KOPT-K1 (cell line): ENCODE results near the gene NUBP2.

Source experiments
- H3K27ac ChIP-seq: fragments of 200-600 bp; sonication (generic); 2 replicates; pipeline ENCODE4 v1.5.1; 2016; ENCODE audit warnings: antibody characterized with exemption, mild to moderate bottlenecking, low read depth, low read length; ENCODE audit not compliant: poor library complexity, severe bottlenecking
- H3K36me3 ChIP-seq: fragments of 200-600 bp; sonication (generic); 2 replicates; pipeline ENCODE4 v1.5.1; 2017; ENCODE audit warnings: antibody characterized with exemption, mild to moderate bottlenecking, low read length, moderate library complexity; ENCODE audit not compliant: insufficient read depth
- H3K9me3 ChIP-seq: fragments of 200-600 bp; sonication (generic); 2 replicates; pipeline ENCODE4 v1.5.1; 2017; ENCODE audit warnings: antibody characterized with exemption, low read length, mild to moderate bottlenecking; ENCODE audit not compliant: insufficient read depth, poor library complexity, severe bottlenecking

NUBP2 gene, protein sequence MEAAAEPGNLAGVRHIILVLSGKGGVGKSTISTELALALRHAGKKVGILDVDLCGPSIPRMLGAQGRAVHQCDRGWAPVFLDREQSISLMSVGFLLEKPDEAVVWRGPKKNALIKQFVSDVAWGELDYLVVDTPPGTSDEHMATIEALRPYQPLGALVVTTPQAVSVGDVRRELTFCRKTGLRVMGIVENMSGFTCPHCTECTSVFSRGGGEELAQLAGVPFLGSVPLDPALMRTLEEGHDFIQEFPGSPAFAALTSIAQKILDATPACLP

DNA sequence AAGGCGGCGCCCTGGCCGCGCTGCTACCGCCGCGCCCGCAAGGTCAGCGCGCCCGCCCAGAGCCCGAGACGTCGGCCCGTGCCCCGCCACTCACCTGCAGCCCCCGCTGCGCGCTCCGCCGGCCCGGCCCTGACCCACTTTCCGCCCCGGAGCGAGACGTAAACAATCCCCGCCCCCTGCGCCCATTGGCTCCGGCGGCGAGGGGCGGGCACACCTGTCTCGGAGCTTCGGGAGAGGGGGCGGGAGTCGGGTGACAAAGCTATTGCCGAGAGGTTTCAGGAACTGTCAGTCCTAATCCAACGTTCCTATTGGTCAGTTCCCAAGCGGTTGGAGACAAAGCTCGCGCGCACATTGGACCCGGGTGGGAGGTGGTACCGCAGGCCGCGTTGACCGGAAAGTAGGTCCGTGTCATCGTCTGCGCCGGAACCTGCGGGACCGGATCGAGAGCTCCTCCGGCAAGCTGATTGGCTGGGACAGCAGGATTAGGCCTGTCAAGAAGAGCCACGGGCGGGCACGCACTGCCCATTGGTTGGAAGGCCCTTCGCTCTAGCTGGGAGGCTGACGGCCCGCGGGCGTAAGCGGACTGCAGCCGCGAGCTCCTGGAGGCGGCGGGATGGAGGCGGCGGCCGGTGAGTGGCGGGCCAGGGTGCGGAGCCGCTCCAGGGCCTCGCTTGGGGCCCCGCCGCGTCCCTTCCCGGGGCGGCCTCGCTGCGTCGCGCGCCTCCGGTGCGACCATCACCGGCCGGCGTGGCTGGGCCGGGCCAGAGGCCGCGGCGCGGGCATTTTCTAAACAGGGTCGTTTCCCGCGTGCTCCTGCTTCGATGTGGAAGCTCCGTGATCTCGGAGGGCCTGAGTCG lies at the start of gene NUBP2, which contains the start of gene SPSB3:
TSS of gene NUBP2 (plus strand) at position 553 of the 857 bp plus-strand sequence. CDS start at position 614, 61 bp downstream.
TSS of gene SPSB3 (minus strand) at position 164 of the 857 bp plus-strand sequence. CDS start 1,088 bp downstream, outside the sequence.
- Histone ChIP-seq H3K9me3 (no peaks in the 10 kb centered on the region), H3K27ac (peak within 1 kb of the TSS; percentile 64), H3K36me3 (peaks cover 48% of the 10 kb centered on the region)

DNA sequence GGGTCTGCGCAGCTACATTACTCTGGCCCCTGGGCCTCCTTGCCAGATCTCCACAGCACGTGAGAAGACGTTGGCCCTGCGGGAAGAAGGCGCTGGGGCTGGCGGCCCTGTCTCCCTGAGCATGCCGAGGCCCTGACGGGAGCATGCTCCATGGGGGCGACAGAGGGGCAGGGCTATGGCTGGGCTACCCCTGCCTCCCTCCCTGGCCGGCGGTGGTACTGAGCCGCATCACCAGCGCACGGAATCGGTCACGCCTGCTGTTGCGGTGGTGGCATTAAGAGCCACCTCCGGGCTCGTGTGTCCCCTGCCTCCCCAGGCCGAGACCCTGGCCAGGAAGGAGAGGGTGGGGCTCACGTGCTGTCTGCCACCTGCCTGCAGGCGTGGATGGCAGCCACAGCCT lies 48.6 kb upstream of the NUBP2 start:
- peaks cover 62% of the 10 kb centered on the region for H3K36me3 ChIP-seq
- H3K27ac ChIP-seq: no peak overlapping the region
- H3K9me3 ChIP-seq: peaks cover 44% of the 10 kb centered on the region

DNA sequence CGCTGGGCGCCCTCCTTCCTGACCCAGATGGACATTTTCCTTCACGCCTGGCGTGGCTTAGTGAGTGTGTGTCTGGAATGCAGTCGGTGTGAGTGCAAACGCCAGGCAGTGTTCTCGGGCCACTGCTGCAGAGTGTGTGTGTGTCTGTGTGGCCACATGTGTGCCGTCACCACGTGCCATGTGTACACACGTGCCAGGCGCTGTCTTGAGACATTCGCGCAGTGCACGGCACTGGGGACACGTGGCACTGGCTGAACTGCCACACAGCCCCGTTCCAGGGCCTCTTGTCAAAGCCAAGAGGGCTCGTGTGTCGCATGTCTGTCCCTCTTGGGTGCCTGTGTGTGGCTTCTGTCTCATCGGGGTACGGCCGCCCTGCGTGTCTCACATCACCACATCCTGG lies 47.9 kb upstream of the NUBP2 start:
- peaks cover 55% of the 10 kb centered on the region for H3K36me3 ChIP-seq
- H3K27ac ChIP-seq: no peak overlapping the region
- peaks cover 51% of the 10 kb centered on the region for H3K9me3 ChIP-seq

DNA sequence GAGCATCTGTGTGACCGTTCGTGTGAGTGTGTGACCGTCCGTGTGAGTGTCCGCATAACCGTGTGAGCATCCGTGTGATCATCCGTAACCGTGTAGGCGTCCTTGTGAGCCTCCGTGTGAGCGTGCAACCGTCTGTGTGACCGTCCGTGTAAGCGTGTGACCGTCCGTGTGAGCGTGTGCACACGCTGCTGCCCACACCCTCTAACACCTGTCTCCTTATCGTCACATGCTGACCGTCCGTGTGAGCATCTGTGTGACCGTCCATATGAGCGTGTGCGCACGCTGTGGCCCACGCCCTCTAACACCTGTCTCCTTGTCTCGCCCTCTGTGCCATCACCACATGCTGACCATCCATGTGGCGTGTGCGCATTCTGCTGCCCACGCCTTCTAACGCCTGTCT lies 42.5 kb upstream of the NUBP2 start:
- peaks cover 35% of the 10 kb centered on the region; the same call in 1 of the 2 replicates for H3K36me3 ChIP-seq
- no peak overlapping the region for H3K27ac ChIP-seq
- peaks cover 49% of the 10 kb centered on the region for H3K9me3 ChIP-seq

DNA sequence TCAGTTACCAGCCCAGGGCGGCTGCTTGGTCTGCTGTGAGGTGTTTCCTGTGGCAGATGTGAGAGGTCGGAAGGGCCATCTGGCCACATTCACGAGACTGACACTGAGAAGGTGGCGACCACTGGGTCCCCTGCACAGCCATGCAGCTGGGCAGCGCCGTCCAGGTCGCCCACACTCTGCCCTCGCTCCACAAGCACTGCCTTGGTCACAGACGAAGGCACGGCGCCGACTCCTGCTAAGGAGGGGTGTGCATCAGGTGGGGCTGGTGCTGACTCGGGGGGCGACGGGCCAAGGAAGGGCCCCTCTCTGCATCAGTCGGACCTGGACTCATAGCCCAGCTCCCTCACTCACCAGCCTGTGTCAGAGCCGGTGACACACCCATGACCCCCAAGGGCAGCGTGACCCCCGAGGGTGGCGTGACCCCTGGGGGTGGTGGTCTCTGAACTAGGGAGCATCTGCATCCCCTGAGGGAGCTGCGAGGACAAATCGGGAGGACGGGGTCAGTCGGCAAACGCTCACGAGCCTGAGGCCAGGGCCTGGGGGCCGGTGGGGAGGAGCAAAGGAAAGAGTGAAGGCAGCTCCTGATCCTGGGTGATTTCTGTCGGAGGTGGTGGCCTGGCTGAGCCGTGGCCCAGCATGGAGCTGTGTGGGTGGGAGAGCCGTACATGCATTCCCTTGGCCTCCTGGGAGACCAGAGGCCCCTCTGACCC lies 41.8 kb upstream of the NUBP2 start:
- peaks cover 36% of the 10 kb centered on the region; the same call in 1 of the 2 replicates for H3K36me3 ChIP-seq
- H3K27ac ChIP-seq: no peak overlapping the region
- peaks cover 42% of the 10 kb centered on the region for H3K9me3 ChIP-seq

DNA sequence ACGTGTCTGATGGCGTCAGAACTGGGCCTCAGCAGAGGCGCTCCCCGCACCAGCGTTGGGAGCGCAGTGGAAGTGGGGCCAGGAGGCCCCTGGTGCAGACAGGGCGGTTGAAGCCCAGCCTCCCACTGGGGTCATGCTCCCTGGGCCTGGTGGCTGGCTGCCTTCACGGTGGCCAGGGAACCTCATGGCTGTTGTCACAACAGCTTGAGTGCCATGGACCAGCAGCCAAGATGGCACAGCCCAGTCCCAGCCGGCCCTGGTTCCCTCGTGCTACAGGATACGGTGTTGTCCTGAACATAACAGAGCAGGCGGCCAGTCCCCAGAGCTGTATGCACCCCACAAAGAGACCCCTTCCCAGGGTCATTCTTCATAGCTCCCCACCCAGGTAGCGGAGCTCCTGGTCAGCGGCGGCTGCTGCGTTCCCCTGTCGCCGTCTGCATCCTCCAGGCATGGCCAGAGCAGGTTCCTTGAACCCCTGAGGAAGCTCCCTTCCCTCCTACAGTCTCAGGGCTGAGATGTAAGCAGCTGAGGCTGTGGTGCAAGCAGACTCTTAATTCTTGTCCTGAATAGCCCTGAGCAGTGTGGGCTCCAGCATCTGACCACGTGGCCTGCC lies 41.1 kb upstream of the NUBP2 start:
- Histone ChIP-seq H3K9me3 (peaks cover 35% of the 10 kb centered on the region), H3K36me3 (peaks cover 43% of the 10 kb centered on the region; the same call in 1 of the 2 replicates), H3K27ac (no peak overlapping the region)

DNA sequence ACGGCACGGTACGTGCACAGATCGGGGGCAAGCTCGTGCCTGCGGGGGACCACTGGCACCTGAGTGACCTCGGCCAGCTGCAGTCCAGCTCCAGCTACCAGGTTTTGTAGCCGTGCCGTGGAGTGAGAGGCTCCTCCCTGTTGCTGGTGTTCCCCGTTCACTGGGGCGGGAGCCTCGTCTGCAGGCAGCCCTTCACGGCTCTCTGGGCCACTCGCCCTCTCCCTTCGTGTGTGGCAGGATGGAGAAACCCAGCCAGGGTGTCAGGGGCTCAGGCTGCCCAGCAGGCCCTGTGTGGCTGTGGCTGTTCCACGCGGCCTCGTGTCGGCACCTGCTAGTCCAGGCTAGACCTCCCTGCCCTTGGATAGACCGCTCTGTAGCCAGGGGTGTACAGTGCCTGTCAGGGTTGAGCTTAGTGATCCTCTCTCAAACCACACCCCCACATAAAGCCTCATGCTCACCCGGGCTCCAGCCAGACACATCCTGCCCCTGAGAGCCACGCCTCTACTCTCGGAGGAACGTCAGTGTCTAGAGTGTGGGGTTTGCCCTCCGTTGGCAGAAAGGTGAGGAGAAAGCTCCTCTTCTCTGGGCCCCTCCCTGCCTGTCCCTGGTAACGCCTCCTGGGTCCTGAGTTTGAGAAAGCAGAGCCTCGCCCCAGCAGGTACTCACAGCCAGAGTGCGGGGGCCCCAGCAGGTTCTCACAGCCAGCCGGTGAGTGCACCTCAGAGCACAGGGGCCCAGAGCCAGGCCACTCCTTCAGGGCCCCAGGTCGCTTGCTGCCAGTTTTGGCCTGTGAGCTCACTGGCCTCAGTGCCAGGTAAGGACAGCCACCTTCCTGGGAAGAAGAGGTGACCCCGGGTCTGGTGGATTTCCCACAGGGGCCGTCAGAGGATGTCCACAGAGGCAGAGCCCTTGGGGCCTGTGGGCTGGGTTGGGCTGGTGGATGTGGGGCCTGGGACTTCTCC lies 39.1 kb upstream of the NUBP2 start:
- H3K36me3 ChIP-seq: peaks cover 63% of the 10 kb centered on the region; the same call in 1 of the 2 replicates

DNA sequence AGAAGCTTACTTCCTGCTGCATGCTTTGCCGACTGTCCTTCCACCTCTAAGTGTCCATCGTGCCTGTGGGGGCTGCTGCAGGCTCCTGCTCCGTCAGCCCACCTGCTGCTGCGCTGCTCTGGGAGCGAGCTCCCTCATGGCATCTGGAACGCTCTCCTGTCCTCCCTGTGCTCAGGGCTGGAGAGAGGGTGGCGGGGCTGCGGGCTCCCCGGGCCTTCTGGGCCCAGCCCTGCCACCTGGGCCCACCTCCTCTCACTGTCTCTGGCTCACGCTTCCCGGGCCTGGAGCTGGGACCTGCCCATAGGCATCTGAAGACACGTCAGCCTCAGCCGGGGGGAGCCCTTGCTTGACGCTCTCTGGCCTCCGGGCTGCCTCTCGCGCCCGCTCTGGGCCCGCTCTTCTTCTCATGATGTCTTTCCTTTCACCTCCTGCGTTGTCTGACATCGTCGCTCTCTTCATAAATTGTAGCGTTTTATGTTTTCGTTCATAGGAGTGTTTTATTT lies 38.4 kb upstream of the NUBP2 start:
- H3K9me3 ChIP-seq: peaks cover 8% of the 10 kb centered on the region
- H3K36me3 ChIP-seq: peaks cover 70% of the 10 kb centered on the region; the same call in 1 of the 2 replicates
- no peak overlapping the region for H3K27ac ChIP-seq

More for the DNA sequence above, 39.1 kb upstream of the NUBP2 start:
- Histone ChIP-seq H3K9me3 (peaks cover 16% of the 10 kb centered on the region), H3K27ac (no peak overlapping the region)

DNA sequence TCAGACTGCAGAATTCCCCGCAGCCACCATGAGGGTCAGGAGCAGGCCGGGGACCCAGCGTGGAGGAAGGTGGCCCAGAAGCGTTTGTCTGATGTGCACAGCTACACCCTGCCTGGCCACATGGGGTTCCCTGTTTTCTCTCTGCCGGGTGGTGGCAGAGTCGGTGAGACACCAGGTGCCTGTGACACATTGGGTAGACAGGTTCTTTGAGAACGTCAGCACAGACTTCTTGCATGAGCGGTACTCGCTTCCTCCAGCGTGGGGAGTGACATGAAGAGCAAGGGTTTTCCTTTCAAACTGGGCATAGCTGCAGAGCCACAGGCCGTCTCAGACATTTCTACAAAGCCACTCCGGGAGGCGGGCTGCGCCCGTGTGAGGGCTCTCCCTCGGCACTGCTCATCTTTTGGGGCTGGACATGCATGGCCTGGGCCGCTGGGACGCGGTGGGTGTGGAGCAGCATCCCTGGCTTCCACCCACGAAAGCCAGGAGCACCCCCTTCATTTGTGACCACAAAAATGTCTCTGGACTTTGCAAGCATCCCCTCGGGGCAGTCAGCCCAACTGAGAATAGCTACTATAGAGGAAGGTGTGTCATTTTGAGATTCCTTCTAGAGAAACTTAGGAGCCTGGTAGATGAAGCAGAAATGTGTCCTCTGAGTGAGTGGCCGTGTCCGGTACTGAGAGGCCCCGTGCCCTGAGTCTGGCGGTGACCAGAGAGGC lies 37.4 kb upstream of the NUBP2 start:
- H3K9me3 ChIP-seq: no peaks in the 10 kb centered on the region
- H3K27ac ChIP-seq: no peak overlapping the region
- peaks cover 70% of the 10 kb centered on the region; the same call in 1 of the 2 replicates for H3K36me3 ChIP-seq

DNA sequence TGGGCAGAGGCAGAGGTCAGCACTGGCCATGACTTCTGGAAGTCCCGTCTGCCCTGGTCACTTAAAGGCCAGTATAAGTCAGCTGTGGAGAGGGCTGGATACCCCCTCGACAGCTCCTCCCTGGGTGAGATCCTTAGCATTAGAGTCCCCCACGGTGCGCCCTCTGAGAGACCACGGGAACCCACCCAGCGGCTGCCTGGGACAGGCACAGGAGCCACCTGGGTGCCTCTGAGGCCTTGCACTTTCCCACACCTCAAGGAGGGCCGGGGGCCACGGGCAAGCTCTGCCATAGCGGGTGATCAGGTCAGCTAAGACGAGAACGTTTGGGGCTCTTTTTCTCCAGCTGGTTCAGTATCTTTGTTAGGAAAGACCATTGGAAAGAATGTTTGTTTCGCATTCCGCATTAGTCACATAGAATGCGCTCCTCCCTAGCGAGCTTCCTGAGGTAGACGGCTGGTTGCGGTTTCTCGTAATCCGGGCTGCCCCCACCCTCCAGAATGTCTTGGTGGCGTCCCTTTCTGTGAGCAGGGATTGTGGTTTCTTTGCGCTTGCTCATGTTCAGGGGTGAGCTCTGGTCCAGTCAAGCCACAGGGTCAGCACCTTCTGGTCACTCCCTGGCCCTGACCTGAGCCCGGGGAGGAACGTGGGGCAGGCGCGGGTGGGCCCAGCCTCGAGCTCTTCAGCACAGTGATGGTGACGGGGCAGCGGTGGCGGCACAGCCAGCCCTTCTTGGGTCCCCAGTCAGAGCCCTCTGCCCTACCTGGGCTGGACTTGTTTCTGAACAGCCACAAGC lies 36.7 kb upstream of the NUBP2 start:
- peaks cover 68% of the 10 kb centered on the region; the same call in 1 of the 2 replicates for H3K36me3 ChIP-seq
- no peak overlapping the region for H3K27ac ChIP-seq
- H3K9me3 ChIP-seq: no peaks in the 10 kb centered on the region

DNA sequence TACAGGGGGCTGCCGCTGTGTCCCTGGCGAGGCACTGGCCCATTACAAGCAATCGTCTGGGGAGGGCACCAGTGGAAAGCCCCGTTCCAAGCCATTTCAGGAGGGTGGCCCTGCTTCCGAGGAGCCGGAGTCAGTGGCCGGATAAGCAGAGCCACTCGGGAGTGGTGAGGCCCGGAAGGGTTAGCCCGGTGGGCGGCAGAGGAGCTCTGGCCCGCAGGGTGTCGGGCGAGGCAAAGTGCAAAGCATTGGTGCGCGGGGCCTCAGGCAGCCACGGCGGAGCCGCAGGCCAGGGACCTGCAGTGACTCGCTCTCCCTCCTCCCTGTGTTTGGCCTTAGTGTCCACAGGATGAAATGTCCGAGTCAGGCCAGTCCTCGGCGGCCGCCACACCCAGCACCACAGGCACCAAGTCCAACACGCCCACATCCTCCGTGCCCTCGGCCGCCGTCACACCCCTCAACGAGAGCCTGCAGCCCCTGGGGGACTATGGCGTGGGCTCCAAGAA lies 36.0 kb upstream of the NUBP2 start:
- H3K27ac ChIP-seq: no peak overlapping the region
- H3K9me3 ChIP-seq: no peaks in the 10 kb centered on the region
- peaks cover 69% of the 10 kb centered on the region; the same call in 1 of the 2 replicates for H3K36me3 ChIP-seq

DNA sequence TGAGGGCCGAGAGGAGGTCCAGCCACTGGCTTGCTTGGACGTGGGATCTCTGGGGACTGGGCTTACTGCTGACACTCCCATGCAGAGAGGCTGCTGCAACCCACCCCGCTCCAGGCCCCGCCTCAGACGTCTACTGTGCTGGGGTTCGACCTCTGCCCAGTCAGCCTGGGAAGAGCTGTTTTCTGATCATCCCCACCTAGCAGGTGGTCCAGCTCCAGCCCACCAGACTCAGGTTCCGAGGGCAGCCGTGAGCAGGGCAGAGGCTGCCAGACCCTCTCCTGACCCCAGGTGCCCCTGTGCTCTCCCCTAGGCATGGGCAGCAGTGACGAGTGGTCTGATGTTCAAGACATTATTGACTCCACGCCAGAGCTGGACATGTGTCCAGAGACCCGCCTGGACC lies 34.8 kb upstream of the NUBP2 start:
- no peaks in the 10 kb centered on the region for H3K9me3 ChIP-seq
- H3K36me3 ChIP-seq: peaks cover 81% of the 10 kb centered on the region; the same call in 1 of the 2 replicates
- no peak overlapping the region for H3K27ac ChIP-seq
